Suprapubic skin (tissue), 3 donors: Measurements from ENCODE around the gene SMAD2.

Source experiments
- CTCF ChIP-seq, 2 donors: fragments of 200-600 bp in 1 of 2; fragments of 450-650 bp in 1 of 2; sonication (generic) in 1 of 2; IDR thresholded peaks; one replicate each; pipeline ENCODE4 v1.5.1; 2016 to 2019; ENCODE audit warnings: antibody characterized with exemption in 2 of 2, mild to moderate bottlenecking in 1 of 2, moderate library complexity in 1 of 2
- EP300 ChIP-seq: sonication (generic); formaldehyde crosslinking; IDR thresholded peaks from one replicate; pipeline ENCODE4 v1.6.1; 2017; ENCODE audit warnings: antibody characterized with exemption
- POLR2A ChIP-seq, 2 donors: fragments of 450-650 bp; IDR thresholded peaks; one replicate each; pipeline ENCODE4 v1.6.1; 2017; ENCODE audit warnings: antibody characterized with exemption in 2 of 2, mild to moderate bottlenecking in 2 of 2, moderate library complexity in 2 of 2

- TF ChIP-seq CTCF (IDR thresholded peaks at IDR 0.05) (no peak), EP300 (no peak), POLR2A (IDR thresholded peaks at IDR 0.05) (no peak)
Measured at GRCh38 chr18:47926101-47926850, 4.2 kb downstream of the SMAD2 start.
